ENCODE results near the gene HSD17B12.

HSD17B12 gene

DNA sequence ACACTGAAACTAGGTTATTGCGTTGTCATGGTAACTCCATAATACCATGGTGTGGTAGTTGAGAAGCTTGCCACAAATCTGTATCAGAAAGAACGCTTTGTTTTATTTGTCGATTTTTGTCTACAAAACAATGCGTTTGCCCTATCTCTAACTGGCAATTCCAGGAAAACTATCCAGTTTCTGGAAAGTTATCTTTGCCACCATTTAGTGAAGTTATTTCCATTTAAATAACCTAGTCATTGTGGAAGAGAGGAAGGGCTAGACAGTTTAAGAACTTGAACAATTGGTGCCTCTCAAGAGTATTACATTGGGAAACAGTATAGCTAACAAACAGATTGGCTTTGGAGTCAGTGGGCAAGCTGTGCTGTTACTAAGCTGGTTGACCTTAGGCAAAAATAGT is 7.9 kb downstream of the HSD17B12 start:
- no peak for DNase-seq (ENCODE audit: low read depth)

DNA sequence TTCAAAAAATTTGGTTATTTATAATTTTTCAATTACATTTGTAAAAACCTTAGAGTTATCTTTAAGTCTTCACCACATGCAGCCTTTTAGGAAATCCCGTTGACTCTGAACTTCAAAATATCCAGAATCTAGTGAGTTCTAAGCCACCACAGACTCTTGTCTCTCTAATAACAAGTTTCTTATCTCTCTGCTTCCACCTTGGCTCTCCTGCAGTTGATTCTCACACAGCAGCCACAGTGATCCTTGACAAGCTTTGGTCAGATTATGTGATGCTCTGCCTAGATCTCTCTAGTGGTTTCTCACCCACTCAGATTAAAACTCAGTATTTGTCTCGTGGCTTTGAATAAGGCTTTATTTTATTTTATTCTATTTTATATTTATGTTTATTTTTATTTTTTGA is 8.6 kb downstream of the HSD17B12 start:
- DNase-seq (ENCODE audit: low read depth), result no peak

DNA sequence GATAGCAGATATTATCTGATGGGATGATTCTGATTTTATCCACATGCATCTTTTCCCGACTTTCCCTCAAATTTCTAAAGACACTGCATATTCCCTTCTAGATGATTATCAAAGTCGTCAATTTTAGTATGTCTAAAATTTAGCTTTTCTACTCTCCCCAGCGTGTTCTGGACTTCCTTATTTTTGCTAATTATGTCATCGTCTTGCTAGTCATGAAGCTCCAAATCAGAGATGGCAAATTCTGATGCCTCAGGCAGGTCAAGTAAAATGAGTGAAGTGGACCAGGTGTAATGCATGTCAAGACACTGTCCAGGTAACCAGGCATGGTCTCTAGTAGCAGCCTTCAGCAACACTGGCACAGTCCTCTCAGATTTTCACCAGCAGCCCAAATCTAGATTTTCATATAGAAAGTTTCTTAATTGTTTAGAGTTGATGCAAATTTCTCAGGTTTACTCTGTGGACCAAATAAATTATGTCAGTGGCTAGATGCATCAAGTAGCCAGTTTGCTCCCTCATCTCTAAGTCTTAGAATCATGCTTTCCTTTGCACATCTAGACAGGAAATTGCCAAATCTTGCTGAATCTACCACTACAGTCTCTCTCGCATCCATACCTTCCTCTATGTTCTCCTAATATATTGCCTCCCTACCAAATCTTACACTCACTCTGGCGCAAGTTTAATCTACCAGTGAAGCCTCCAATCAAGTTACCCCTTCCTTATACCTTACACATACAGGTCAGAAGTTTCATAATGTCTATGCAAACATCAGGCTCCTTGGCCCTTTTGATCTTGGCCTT is 10.6 kb downstream of the HSD17B12 start:
- DNase-seq (ENCODE audit: low read depth), result no peak

DNA sequence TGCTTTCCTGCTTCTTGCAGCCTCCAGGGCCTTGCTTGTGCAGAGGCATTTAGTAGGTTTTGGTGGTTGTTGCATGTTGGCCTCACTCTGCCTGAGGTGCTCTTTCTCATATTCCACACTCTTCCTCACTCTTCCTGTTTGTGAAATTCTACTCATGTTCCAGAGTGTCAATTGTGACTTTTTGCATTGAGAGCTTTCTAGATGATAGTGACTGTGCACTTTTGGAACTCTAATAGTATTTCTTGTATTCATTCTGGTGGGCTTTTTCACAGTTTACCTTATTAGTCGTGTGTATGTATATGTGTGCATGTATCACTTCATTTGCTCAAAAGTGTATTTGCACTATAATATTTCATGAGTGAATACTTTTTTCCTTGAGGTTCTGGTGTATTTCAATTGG is 11.3 kb downstream of the HSD17B12 start:
- DNase-seq (ENCODE audit: low read depth), result no peak

DNA sequence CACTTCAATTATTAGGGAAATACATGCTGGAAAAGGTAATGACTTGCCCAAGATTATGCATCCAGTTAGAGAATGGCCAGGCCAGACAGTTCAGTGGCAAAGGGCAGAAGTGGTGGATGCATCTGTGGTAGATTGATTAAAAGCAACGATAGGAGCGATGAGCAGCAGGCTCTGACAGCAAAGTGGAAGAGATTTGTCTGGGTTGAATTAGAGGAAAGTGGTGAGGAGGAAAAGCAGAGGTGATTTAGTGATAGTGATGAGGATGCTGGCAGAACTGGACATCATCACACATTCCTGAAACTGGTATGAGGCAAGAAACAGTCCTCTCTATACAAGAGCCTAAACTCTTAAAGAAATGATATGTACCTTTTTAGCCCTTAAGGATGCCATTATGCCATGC is 12.5 kb downstream of the HSD17B12 start:
- DNase-seq (ENCODE audit: low read depth), result no peak

DNA sequence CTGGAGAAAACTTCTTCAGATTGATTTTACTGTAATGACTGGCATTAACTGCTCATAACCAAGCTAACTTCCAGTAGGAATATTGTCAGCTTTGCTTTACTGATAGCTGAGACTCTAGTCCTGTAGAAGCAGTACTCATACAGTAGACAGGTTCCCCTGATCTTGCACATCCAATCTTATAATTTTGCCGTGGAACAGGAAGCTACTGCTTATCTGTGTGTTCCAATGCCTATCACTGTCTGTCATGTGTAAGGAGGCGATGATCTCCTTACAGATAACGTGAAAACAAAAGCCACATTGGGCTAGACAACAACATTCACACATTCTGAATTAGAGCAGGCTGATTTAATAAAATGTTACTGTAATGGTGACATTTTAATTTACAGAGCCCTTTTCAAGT is 13.2 kb downstream of the HSD17B12 start:
- no peak for DNase-seq (ENCODE audit: low read depth)

DNA sequence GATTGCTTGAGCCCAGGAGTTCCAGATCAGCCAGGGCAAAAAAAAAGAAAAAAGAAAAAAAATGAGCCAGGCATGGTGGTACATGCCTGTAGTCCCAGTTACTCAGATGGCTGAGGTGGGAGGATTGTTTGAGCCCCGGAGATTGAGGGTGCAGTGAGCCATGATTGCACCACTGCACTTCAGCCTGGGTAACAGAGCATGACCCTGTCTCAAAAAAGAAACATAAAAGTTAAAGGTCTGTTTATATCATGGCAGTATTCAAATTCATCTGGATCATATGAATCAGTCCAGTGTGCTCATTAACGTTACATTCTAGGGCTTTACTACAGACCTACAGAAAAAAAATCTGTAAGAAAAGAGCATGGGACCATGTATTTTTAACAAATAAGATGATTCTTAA is 13.9 kb downstream of the HSD17B12 start:
- no peak for DNase-seq (ENCODE audit: low read depth)

DNA sequence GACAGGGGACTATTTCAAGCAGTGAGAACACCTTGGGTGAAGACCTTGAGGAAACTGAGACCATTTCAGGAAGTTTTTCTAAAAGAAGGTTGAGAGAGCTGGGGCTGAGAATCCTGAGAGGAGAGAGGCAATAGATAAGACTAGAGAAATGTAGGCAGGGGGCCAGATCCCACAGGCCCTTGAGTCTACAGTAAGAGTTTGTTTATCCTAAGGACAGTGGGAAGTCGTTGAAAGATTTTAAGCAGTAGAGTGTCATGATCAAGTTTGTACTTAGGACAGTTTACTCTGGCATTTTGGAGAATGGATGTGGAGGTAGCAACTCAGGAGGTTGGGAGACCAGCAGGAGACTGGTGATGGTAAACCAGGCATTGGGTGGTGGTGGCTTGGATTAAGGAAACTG is 17.1 kb downstream of the HSD17B12 start:
- DNase-seq (ENCODE audit: low read depth), result no peak

DNA sequence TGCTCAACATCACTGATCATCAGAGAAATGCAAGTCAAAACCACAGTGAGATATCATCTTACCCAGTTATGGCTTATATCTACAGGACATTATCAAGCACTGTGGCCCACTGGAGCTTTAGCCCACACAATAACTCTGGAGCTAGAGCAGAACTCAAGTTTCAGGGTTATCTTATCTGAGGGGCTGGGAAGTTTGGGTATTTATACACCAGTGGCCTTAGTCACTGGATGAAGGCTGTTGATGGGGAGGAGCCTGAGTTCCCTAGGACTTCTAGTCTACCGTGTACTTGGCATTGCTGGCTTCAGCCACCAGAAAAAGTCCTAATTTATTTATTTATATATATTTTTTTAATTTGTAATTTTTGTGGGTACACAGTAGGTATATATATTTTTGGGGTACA is 19.3 kb downstream of the HSD17B12 start:
- DNase-seq (ENCODE audit: low read depth), result no peak

DNA sequence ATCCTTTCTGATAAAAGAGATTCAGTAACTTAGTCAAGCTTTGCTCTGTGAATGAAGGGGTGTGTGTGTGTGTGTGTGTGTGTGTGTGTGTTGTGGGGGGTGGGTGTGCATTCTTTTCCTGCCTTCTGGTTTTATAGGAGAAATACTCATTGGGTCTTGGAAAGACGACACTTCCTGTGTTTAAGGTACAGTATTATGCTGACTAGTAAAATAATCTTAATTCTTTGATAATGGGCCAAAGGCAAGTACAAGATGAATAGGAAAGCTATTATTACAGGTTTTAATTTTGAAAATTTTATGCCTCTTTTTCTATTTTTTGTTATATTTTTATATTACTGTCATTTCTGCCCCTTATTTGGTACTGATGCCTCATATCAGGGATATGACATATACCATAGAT is 26.1 kb downstream of the HSD17B12 start:
- DNase-seq (ENCODE audit: low read depth), result no peak

DNA sequence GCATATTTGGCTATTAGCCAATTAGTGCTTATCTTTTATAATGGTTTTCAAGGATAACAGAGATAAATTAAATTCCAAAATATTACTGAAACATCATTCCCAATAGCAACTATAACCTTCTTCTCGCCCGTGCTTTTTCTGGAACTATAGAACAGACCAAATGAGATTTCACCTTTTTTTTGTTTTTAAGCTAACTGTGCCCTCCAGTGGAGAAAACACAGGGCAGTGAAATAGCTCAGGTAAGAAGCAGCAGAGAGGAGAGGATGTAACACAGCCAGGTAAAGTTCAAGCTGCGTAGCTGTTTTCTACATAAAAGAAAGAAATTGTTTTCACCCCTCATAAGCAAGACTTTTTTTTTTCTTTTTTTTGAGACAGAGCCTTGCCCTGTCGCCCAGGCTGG is 28.2 kb downstream of the HSD17B12 start:
- DNase-seq (ENCODE audit: low read depth), result no peak

DNA sequence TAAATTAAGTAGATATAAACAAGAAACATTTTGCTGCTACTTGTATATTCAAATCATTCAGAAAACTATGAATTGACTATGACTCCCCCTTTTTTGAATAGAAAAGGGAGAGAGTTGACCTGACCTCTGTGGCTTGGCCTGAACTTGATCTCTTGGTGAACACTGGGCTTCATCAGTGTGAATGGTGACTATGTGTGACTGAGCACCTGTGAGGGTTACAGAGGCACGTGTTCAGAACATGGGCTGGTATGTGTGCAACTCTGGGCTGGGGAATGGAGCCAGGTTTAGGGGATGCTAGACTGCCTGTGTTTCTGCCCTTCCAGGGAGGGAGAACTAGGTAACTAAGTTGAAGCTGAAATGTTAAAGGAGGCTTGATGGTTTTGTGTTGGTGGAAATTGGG is 29.2 kb downstream of the HSD17B12 start:
- DNase-seq (ENCODE audit: low read depth), result no peak

DNA sequence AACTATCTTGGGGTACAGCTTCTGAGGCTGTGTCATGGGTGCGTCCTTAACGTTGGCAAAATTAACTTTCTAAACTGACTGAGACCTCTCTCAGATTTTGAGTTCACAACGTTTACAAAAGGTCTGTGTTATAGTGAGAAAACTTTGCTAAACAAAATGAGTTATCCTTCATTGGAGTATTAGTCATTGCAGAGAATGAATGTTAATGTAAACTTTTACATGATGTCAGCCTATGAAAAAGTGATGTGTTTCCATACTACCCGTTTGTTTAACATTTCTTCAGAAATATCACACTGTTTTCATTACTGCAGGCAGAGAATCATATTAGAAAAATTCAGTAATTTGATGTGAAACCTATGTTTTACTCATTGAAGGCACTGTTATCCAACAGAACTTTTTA is 32.1 kb downstream of the HSD17B12 start:
- DNase-seq (ENCODE audit: low read depth), result no peak

DNA sequence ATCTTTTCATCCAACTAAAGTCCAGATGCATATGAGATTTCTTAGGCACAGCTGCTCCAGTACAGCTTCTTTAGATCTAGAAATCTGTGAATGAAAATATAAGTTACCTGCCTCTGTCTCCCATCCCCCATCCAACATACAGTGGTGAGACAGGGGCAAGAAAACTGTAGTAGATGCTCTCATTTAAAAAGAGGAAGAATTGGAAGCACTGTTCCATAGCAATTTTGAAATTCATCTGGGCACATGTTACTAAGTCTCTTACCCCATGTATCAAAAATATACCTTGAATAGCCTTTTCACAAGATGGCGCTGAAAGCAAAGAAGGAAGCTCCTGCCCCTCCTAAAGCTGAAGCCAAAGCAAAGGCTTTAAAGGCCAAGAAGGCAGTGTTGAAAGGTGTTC is 37.8 kb downstream of the HSD17B12 start:
- DNase-seq (ENCODE audit: low read depth), result no peak

DNA sequence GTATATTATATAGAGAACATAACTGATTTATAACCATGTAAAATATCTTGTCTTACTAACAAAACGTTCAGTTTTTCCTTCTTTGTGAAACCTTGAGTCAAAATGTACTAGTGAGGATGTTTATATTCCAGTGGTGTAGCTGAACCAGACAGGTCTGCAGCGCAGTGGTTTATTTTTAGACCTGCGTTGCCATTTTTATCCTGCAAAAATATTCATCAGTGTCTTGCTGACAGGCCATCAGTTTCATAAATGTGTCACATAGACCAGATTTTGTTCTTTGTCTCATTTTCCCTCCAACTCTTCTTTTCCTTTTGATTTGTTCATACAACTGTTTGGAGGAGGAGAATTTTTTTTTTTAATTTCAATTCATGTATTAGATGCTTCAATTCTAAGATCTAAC is 43.1 kb downstream of the HSD17B12 start:
- DNase-seq (ENCODE audit: low read depth), result no peak

DNA sequence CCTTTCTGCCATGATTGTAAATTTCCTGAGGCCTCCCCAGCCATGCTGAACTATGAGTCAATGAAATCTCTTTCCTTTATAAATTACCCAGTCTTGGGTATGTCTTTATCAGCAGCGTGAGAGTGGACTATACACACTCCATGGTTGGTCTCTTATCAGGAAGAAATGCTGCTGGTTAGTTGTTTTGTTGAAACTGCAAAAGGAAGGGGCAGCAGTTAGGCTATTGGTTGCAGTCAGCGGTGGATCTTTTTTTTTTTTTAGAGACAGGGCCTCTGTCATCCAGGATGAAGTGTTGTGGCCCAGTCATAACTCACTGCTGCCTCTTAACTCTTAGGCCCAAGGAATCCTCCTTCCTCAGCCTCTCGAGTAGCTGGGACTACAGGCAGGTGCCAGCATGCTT is 51.7 kb downstream of the HSD17B12 start:
- DNase-seq (ENCODE audit: low read depth), result no peak

DNA sequence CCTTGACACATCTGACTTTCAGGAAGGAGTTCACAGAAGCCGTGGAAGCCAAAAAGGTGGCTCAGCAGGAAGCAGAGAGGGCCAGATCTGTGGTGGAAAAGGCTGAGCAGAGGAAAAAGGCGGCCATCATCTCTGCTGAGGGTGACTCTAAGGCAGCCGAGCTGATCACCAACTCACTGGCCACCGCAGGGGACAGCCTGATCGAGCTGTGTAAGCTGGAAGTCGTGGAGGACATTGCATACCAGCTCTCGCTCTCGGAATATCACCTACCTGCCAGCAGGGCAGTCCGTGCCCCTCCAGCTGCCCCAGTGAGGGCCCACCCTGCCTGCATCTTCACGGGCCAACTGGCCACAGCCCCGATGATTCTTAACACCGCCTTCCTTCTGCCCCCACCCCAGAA is 53.7 kb downstream of the HSD17B12 start:
- DNase-seq (ENCODE audit: low read depth), result no peak

DNA sequence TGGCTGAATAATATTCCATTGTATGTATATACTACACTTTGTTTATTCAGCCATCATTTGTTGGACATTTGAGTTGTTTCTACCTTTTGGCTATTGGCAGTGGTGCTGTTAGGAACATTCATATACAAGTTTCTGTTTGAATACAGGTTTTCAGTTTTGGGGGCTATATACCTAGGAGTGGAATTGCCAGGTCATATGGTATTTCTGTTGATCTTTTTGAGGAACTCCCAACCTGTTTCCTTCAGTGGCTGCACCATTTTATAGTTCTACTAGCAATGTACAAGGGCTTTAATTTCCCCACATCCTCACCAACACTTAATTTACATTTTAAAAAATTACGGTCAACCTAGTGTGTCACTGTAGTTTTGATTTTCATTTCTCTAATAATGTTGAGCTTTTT is 54.6 kb downstream of the HSD17B12 start:
- DNase-seq (ENCODE audit: low read depth), result no peak

DNA sequence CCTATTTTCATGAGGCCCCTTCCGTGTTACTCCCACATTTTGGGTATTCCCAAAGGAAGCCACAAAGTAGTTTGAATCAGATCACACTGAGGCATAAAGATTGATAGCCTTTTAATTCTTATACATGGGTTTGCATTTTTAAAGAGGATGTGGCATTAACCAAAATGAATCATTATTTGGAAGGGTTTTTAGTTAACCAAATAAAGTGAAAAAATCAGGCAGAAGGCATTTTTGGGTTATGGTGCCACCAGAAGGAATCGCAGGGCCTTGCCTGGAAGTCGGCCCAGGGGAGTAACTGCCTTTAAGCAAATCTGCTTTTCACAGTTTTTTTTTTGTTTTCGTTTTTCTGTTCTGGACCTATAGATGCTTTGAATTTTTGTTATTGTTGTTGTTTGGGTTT is 55.4 kb downstream of the HSD17B12 start:
- DNase-seq (ENCODE audit: low read depth), result no peak

DNA sequence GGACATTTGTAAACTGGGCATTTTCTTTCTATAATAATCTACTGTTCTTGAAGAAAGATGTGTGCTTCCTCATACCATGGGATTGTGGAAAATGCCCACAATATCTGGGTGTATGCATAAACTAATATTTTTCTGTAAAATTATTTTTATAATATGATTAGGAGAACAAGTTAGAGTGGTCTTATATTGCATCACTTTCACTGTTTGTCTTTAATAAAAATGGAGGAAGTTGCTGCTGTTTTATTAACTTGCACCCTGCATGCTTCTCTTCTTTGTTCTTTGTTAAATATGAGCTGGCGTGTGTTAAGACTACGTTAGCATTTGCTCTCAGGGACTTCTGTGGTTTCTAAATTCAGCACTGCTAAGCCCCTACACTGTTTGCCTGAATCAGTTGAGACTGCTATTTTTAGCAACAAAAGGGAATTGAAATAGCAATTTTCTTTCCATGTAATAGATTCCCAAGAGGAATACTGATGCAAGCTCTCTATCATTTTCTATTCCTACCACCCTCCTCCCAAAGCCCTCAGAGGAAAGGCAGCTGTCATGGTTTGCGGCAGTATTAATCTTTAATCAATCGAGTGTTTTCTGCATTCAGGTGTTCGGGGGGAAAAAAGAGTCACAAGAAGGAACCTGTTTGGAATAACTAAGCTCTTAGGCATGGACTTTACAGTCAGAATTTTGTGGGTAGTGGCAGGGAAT is 56.1 kb downstream of the HSD17B12 start:
- DNase-seq (ENCODE audit: low read depth), result no peak

DNA sequence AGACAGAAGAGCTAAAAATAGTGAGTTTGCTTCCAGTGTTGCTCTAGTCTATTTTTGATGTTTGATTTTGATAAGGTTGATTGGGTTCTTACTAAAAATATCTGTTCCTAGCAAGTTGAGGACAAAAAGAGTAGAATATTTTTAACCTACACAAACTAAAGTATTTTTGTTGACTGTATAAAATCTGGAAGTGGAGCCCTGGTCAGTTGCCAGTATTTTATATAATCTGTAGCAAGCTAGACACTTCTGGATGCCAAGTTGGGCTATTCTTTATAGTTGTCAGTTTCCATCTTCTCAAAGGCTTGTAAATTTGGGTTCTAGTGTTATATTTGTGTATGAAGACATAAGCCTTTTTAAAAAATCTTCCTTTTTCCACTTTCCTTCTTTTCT is 56.7 kb downstream of the HSD17B12 start:
- DNase-seq (ENCODE audit: low read depth), result no peak

DNA sequence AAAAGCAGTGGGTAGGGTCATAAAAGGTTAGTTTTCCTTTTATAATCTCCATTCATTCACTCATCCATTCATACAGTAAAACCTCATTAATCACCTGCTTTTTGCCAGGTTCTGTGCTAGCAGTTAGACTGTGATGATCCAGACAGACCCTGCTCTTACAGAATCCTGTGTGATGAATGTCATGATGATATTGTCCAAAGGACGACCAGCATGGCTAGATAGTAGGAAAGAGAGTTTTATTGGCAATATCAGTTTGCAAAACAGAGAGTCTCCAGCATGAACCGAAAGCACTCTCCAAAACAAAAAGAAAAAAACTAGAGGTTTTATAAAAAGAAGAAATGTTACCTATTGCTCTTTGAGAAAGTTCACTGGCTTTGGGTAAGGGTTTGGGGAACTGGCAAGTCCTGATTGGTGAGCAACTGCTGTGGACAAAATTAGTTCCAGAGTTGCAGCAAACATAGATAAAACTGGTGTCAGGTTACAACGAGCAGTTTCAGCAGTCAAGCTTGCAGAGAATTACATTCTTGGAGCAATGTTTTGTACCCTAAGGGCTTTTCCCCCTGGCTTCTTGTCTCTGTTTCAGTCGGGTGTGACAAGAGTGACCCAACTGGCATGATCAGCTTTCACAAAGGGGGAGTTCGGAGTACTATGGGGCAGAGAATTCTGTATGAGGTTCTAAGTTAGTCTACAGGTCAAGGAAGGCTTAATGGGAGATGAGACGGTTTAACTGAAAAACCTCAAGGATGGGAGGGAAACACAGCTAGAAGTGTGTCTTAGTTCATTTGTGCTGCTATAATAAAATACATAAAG is 58.3 kb downstream of the HSD17B12 start:
- DNase-seq (ENCODE audit: low read depth), result no peak

DNA sequence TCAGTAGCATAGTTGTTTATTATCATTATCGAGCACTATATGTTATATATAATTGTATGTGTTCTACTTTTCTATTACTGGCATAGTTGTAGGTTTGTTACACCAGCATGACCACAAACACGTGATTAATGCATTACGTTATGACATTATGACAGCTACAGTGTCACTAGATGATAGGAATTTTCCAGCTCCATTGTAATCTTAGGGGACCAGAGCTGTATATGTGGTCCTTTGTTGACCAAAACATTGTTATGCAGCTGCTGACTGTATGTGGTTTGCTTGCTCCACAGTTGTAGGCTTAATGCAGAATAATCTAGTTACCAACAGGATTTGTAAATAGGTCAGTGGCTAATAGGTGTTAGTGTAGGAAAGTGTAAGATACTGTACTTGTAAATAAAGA is 66.1 kb downstream of the HSD17B12 start:
- no peak for DNase-seq (ENCODE audit: low read depth)

Measured in stimulated activated CD8-positive, alpha-beta memory T cell treated with anti-CD3 and anti-CD28 coated beads, Interleukin-7, amount 100 ng/mL, for 24 hours (primary cell).